Measurements from ENCODE around the gene PDZK1IP1. TPM values are rescaled to one million over a fixed set of nuclear protein-coding genes. Genes with fewer than 3 reads are reported as not detected.

The PDZK1IP1 gene
- polyA plus RNA-seq, 1 experiment = not detected

Other genes starting within 250 kb of the PDZK1IP1 start
- not detected in 2 replicates for gene CYP4A11, start 248.6 kb downstream of the PDZK1IP1 start, polyA plus RNA-seq (2011; rRNA removed)
- not detected in 2 replicates for gene CYP4X1, start 166.4 kb downstream of the PDZK1IP1 start, polyA plus RNA-seq (2011; rRNA removed)
- not detected in 2 replicates for gene CYP4Z1, start 122.8 kb downstream of the PDZK1IP1 start, polyA plus RNA-seq (2011; rRNA removed)
- gene CYP4A22, start 52.6 kb downstream of the PDZK1IP1 start, polyA plus RNA-seq (2011; rRNA removed) = not detected in 2 replicates
- gene TAL1, start 42.2 kb upstream of the PDZK1IP1 start, polyA plus RNA-seq (2011; rRNA removed) = not detected in 2 replicates
- gene STIL, start 124.1 kb upstream of the PDZK1IP1 start, polyA plus RNA-seq (2011; rRNA removed) = 3.5 and 6.4 TPM in 2 replicates
- 44.3 and 68.7 TPM in 2 replicates for gene CMPK1, start 143.8 kb upstream of the PDZK1IP1 start, polyA plus RNA-seq (2011; rRNA removed)
- not detected in 2 replicates for gene FOXE3, start 226.2 kb upstream of the PDZK1IP1 start, polyA plus RNA-seq (2011; rRNA removed)
- gene FOXD2, start 248.0 kb upstream of the PDZK1IP1 start, polyA plus RNA-seq (2011; rRNA removed) = 0.01 TPM in 1 of 2 replicates, not detected in the other